HCT116 (cell line): Measurements from ENCODE around the gene SPNS1. TPM values are rescaled to one million over a fixed set of nuclear protein-coding genes. Genes with fewer than 3 reads are reported as not detected.

ENCODE experiments used
- ATAC-seq: fragments of 200-7000 bp; cut with Tn5 transposase; 2 replicates; pipeline ENCODE4 v1.9.1; 2020; ENCODE audit warnings: mild to moderate bottlenecking, moderate library complexity
- BruUV-seq: library from RNA; stranded (reverse); fragments of 400-500 nt; replicated peaks from 2 replicates; lab custom pipeline; 2021; lab: Mats Ljungman, UMichigan
- CTCF ChIA-PET: fragments of 300-600 bp; sonication (Branson Sonifier 250); formaldehyde crosslinking; loops from one replicate; lab custom pipeline; 2021; ENCODE audit warnings: antibody characterized with exemption; lab: Charles Lee
- POLR2A ChIA-PET: fragments of 300-600, 350-600 bp; sonication (Branson Sonifier 250); formaldehyde crosslinking; loops from one replicate; lab custom pipeline; 2021; ENCODE audit warnings: antibody characterized with exemption; lab: Charles Lee
- RAD21 ChIA-PET, 2 experiments: fragments of 300-600 bp; sonication (Branson Sonifier 250); formaldehyde crosslinking; loops; one replicate each; lab custom pipeline; 2023; ENCODE audit warnings: low total read pairs in 2 of 2; ENCODE audit not compliant: uncharacterized antibody in 2 of 2, unreplicated experiment in 2 of 2, low non-redundant PET in 1 of 2; lab: Charles Lee
- DNase-seq: peaks from one replicate; pipeline ENCODE4 v3.0.0-alpha.2; 2010; ENCODE audit warnings: low read depth, low spot score
- H2AFZ ChIP-seq: fragments of 200-600 bp; shearing (Covaris generic), sonication (generic); 2 replicates; pipeline ENCODE4 v1.6.1; 2017; ENCODE audit warnings: low read depth, mixed run types, mixed read lengths, antibody characterized with exemption, low read length; ENCODE audit not compliant: poor library complexity, severe bottlenecking
- H3K27ac ChIP-seq: 2 replicates; pipeline ENCODE4 v1.5.1; 2012; ENCODE audit warnings: low read depth, low read length
- H3K27me3 ChIP-seq: fragments of 200-600 bp; sonication (generic); 2 replicates; pipeline ENCODE4 v1.6.1; 2016; ENCODE audit warnings: mixed run types, low read length, mixed read lengths; ENCODE audit not compliant: insufficient read depth
- H3K36me3 ChIP-seq, 2 experiments: fragments of 200-500 bp in 1 of 2; fragments of 200-600 bp in 1 of 2; sonication (Bioruptor generic) in 1 of 2; sonication (generic) in 1 of 2; 2 replicates each; pipeline versions ENCODE4 v1.5.1 to v1.6.1; 2014 to 2016; ENCODE audit warnings: low read length in 2 of 2, inconsistent platforms in 1 of 2, mixed read lengths in 1 of 2, mixed run types in 1 of 2; ENCODE audit not compliant: insufficient read depth in 2 of 2, control insufficient read depth in 1 of 2
- H3K4me1 ChIP-seq, 2 experiments: fragments of 200-600 bp in 1 of 2; sonication (generic) in 1 of 2; 2 replicates each; pipeline versions ENCODE4 v1.5.1 to v1.6.1; 2012 to 2017; ENCODE audit warnings: low read length in 2 of 2, inconsistent platforms in 1 of 2, mild to moderate bottlenecking in 1 of 2, mixed read lengths in 1 of 2, mixed run types in 1 of 2, moderate library complexity in 1 of 2; ENCODE audit not compliant: insufficient read depth in 2 of 2, control insufficient read depth in 1 of 2
- H3K4me2 ChIP-seq: fragments of 200-600 bp; sonication (generic); 2 replicates; pipeline ENCODE4 v1.6.1; 2017; ENCODE audit warnings: mixed run types, low read length, mixed read lengths
- H3K4me3 ChIP-seq, 2 experiments: fragments of 200-600 bp in 1 of 2; sonication (generic) in 1 of 2; replicated peaks in 1 of 2; 2 replicates each; pipeline ENCODE4 v1.5.1; 2011 to 2016; ENCODE audit warnings: low read length in 2 of 2, control low read depth in 1 of 2, low read depth in 1 of 2, mild to moderate bottlenecking in 1 of 2, mixed read lengths in 1 of 2, mixed run types in 1 of 2
- H3K79me2 ChIP-seq: fragments of 200-600 bp; sonication (generic); 2 replicates; pipeline ENCODE4 v1.6.1; 2017; ENCODE audit warnings: mild to moderate bottlenecking, mixed run types, low read length, moderate library complexity, mixed read lengths; ENCODE audit not compliant: insufficient read depth
- H3K9ac ChIP-seq: fragments of 200-600 bp; sonication (generic); 2 replicates; pipeline ENCODE4 v1.6.1; 2016; ENCODE audit warnings: low read length, mixed read lengths
- H3K9me2 ChIP-seq: fragments of 200-600 bp; sonication (generic), shearing (Covaris generic); 2 replicates; pipeline ENCODE4 v1.6.1; 2017; ENCODE audit warnings: mixed run types, mild to moderate bottlenecking, moderate library complexity; ENCODE audit not compliant: insufficient read depth
- H3K9me3 ChIP-seq, 2 experiments: fragments of 200-500 bp in 1 of 2; fragments of 200-600 bp in 1 of 2; sonication (Bioruptor generic) in 1 of 2; sonication (generic) in 1 of 2; 2 replicates each; pipeline ENCODE4 v1.6.1; 2014 to 2017; ENCODE audit warnings: low read length in 2 of 2, mixed read lengths in 2 of 2, inconsistent platforms in 1 of 2, low read depth in 1 of 2, mild to moderate bottlenecking in 1 of 2, mixed run types in 1 of 2, moderate library complexity in 1 of 2; ENCODE audit not compliant: control insufficient read depth in 1 of 2, insufficient read depth in 1 of 2
- H4K20me1 ChIP-seq: fragments of 200-600 bp; sonication (generic), shearing (Covaris generic); 2 replicates; pipeline ENCODE4 v1.6.1; 2017; ENCODE audit warnings: mixed run types, mild to moderate bottlenecking, moderate library complexity; ENCODE audit not compliant: insufficient read depth
- ATF3 ChIP-seq: IDR thresholded peaks from 2 replicates; pipeline ENCODE4 v1.6.1; 2012
- CEBPB ChIP-seq: IDR thresholded peaks from 2 replicates; pipeline ENCODE4 v1.6.1; 2012; ENCODE audit warnings: low read depth
- CTCF ChIP-seq, 3 experiments: fragments of 200-600 bp in 1 of 3; sonication (generic) in 1 of 3; IDR thresholded peaks in 2 of 3; conservative IDR thresholded peaks in 1 of 3; 2 replicates each; pipeline ENCODE4 v1.5.1; 2012 to 2017; ENCODE audit warnings: low read depth in 2 of 3, low read length in 2 of 3, antibody characterized with exemption in 1 of 3, borderline replicate concordance in 1 of 3, control low read depth in 1 of 3, mild to moderate bottlenecking in 1 of 3, mixed read lengths in 1 of 3, mixed run types in 1 of 3, moderate library complexity in 1 of 3; ENCODE audit not compliant: insufficient read depth in 1 of 3
- EGR1 ChIP-seq: IDR thresholded peaks from 2 replicates; pipeline ENCODE4 v1.6.1; 2012; ENCODE audit warnings: low read depth
- ELF1 ChIP-seq: IDR thresholded peaks from 2 replicates; pipeline ENCODE4 v1.6.1; 2012; ENCODE audit warnings: low read depth, borderline replicate concordance
- EZH2phosphoT487 ChIP-seq: fragments of 200-600 bp; IDR thresholded peaks from 2 replicates; pipeline ENCODE4 v1.6.1; 2018; ENCODE audit warnings: antibody characterized with exemption, borderline replicate concordance
- FOSL1 ChIP-seq: IDR thresholded peaks from 2 replicates; pipeline ENCODE4 v1.6.1; 2012; ENCODE audit warnings: low read depth
- POLR2A ChIP-seq: IDR thresholded peaks from 2 replicates; pipeline ENCODE4 v1.7.0; 2011; ENCODE audit warnings: borderline replicate concordance; ENCODE audit not compliant: insufficient read depth, insufficient read length; ENCODE audit errors: extremely low read depth
- RAD21 ChIP-seq: IDR thresholded peaks from 2 replicates; pipeline ENCODE4 v1.6.1; 2012; ENCODE audit warnings: low read depth, mild to moderate bottlenecking
- SRF ChIP-seq: IDR thresholded peaks from 2 replicates; pipeline ENCODE4 v1.6.1; 2012; ENCODE audit warnings: low read depth
- ZBTB33 ChIP-seq: IDR thresholded peaks from 2 replicates; pipeline ENCODE4 v1.6.1; 2011; ENCODE audit warnings: mild to moderate bottlenecking, low read length, moderate library complexity; ENCODE audit not compliant: insufficient replicate concordance; ENCODE audit errors: extremely low read depth
- ZFX ChIP-seq: fragments of 450-650 bp; IDR thresholded peaks from 2 replicates; pipeline ENCODE4 v1.6.1; 2017
- ZNF274 ChIP-seq: fragments of 200-500 bp; sonication (Bioruptor generic); IDR thresholded peaks from 2 replicates; pipeline ENCODE4 v1.6.1; 2014; ENCODE audit warnings: mild to moderate bottlenecking, low read depth, low read length, inconsistent platforms
- intact Hi-C: fragments of 100-400 bp; cut with micrococcal nuclease; formaldehyde crosslinking; loops from 2 replicates; pipeline ENCODE4 v1.10.0; 2022
- total RNA-seq: library from RNA; stranded (reverse); gene quantifications from one replicate; pipeline ENCODE4 v1.2.1, GENCODE V29; 2021; ENCODE audit not compliant: unreplicated experiment

The SPNS1 gene
- total RNA-seq, 1 experiment from 2014 or later = 32.3 TPM

GRCh38 chr16:28932339-28933141 lies 42.0 kb upstream of the SPNS1 start:
- ChIA-PET CTCF (interaction anchor here (1.5 kb wide), 1 partner anchor 12 kb away, joined by 5 read pairs; no protein-coding TSS in a partner anchor), POLR2A (no interaction called here), RAD21 (no interaction called here)
- no peaks in the 10 kb centered on the region for H4K20me1 ChIP-seq
- no peaks in the 10 kb centered on the region for H3K36me3 ChIP-seq
- H3K9me2 ChIP-seq = no peaks in the 10 kb centered on the region
- no peaks in the 10 kb centered on the region for H3K9me3 ChIP-seq
- H3K9ac ChIP-seq = no peak overlapping the region
- intact Hi-C loops = no loop called here
- H2AFZ ChIP-seq = no peak overlapping the region
- DNase-seq = no peak
- no peaks in the 10 kb centered on the region for H3K27me3 ChIP-seq
- BruUV-seq = no TSS peak
- H3K27ac ChIP-seq = no peak overlapping the region
- no peak overlapping the region for H3K4me2 ChIP-seq
- H3K4me1 ChIP-seq = peaks cover 4 to 19% of the 10 kb centered on the region in 2 experiments; a peak in 3 of 4 replicates
- no peak for ATAC-seq
- TF ChIP-seq EGR1 = no peak
- TF ChIP-seq CEBPB = no peak
- no peak for TF ChIP-seq ELF1
- TF ChIP-seq FOSL1 = no peak
- no peak for TF ChIP-seq POLR2A
- TF ChIP-seq ZFX = no peak
- TF ChIP-seq EZH2phosphoT487 = no peak
- TF ChIP-seq ZNF274 = no peak
- no peak overlapping the region for H3K4me3 ChIP-seq
- H3K79me2 ChIP-seq = no peaks in the 10 kb centered on the region

- DNase-seq (no peak), ATAC-seq (no peak)
- Histone ChIP-seq H3K27ac (no peak overlapping the region), H3K4me3 (no peak overlapping the region), H3K4me2 (no peak overlapping the region), H3K9me2 (no peaks in the 10 kb centered on the region), H3K27me3 (no peaks in the 10 kb centered on the region), H3K9ac (no peak overlapping the region), H4K20me1 (no peaks in the 10 kb centered on the region), H3K36me3 (no peaks in the 10 kb centered on the region), H3K9me3 (no peaks in the 10 kb centered on the region), H3K4me1 (peaks cover 4 to 19% of the 10 kb centered on the region in 2 experiments; a peak in 3 of 4 replicates), H3K79me2 (no peaks in the 10 kb centered on the region), H2AFZ (no peak overlapping the region)
- CTCF ChIA-PET = interaction anchor here (1.5 kb wide), 1 partner anchor 12 kb away, joined by 5 read pairs; no protein-coding TSS in a partner anchor
- TF ChIP-seq CTCF (IDR thresholded peaks at IDR 0.05 in 2 of 3, conservative IDR thresholded peaks at IDR 0.05 in 1 of 3; ENCODE audit: borderline replicate concordance in 1 of 3, insufficient read depth in 1 of 3, low read depth in 2 of 3, low read length in 2 of 3) (no peak), ZBTB33 (no peak), ZNF274 (no peak), ATF3 (no peak), EGR1 (no peak), FOSL1 (no peak), SRF (no peak), RAD21 (no peak), ELF1 (no peak)
- RAD21 ChIA-PET = no interaction called here
- intact Hi-C loops = no loop called here
- BruUV-seq = no TSS peak
- POLR2A ChIA-PET = no interaction called here
Observed at GRCh38 chr16:28933171-28933570, 41.4 kb upstream of the SPNS1 start.
